IMR-90 (cell line): ENCODE measurements around the gene ARHGAP45. TPM values are rescaled to one million over a fixed set of nuclear protein-coding genes. Genes with fewer than 3 reads are reported as not detected.

ENCODE experiments used
- ATAC-seq: fragments of 200-7000 bp; cut with Tn5 transposase; 2 replicates; pipeline ENCODE4 v1.9.1; 2020; ENCODE audit warnings: low read depth, mild to moderate bottlenecking, moderate library complexity
- BruUV-seq: library from RNA; stranded (reverse); fragments of 400-500 nt; replicated peaks from 2 replicates; lab custom pipeline; 2021; lab: Mats Ljungman, UMichigan
- CTCF ChIA-PET: fragments of 300-600 bp; formaldehyde crosslinking; extraction: SDS; loops from one replicate; lab custom pipeline; 2021; ENCODE audit warnings: antibody characterized with exemption; lab: Yijun Ruan, JAX
- POLR2A ChIA-PET: fragments of 300-600 bp; sonication (Branson Sonifier 250); formaldehyde crosslinking; loops from one replicate; lab custom pipeline; 2022; ENCODE audit warnings: antibody characterized with exemption; ENCODE audit not compliant: unreplicated experiment; lab: Charles Lee
- DNase-seq: peaks from one replicate; pipeline ENCODE4 v3.0.0; 2013
- H2AFZ ChIP-seq: replicated peaks from 2 replicates; pipeline ENCODE3; 2013; ENCODE audit warnings: low read length, mild to moderate bottlenecking; ENCODE audit not compliant: poor library complexity
- H2AK5ac ChIP-seq: 2 replicates; pipeline ENCODE4 v1.6.1; 2013; ENCODE audit warnings: low read depth, low read length, inconsistent platforms
- H2AK9ac ChIP-seq: replicated peaks from 2 replicates; pipeline ENCODE3; 2013; ENCODE audit warnings: mild to moderate bottlenecking, low read depth, low read length, moderate library complexity; ENCODE audit not compliant: poor library complexity
- H2BK120ac ChIP-seq: 2 replicates; pipeline ENCODE4 v1.6.1; 2013; ENCODE audit warnings: low read depth, low read length, inconsistent platforms
- H2BK15ac ChIP-seq: 3 replicates; pipeline ENCODE4 v1.6.1; 2013; ENCODE audit warnings: low read depth, low read length, inconsistent platforms
- H2BK20ac ChIP-seq: 2 replicates; pipeline ENCODE4 v1.6.1; 2013; ENCODE audit warnings: low read depth, mild to moderate bottlenecking, inconsistent platforms, low read length, moderate library complexity
- H2BK5ac ChIP-seq: 2 replicates; pipeline ENCODE4 v1.6.1; 2013; ENCODE audit warnings: mild to moderate bottlenecking, low read depth, low read length, inconsistent platforms; ENCODE audit not compliant: poor library complexity, severe bottlenecking
- H3K14ac ChIP-seq: replicated peaks from 2 replicates; pipeline ENCODE4 v1.6.1; 2013; ENCODE audit warnings: low read depth, low read length, inconsistent platforms
- H3K18ac ChIP-seq: 2 replicates; pipeline ENCODE4 v1.6.1; 2013; ENCODE audit warnings: low read depth, low read length, control low read depth
- H3K23ac ChIP-seq: 2 replicates; pipeline ENCODE4 v1.6.1; 2013; ENCODE audit warnings: low read depth, low read length, inconsistent platforms
- H3K27ac ChIP-seq: 2 replicates; pipeline ENCODE4 v1.5.1; 2013; ENCODE audit warnings: mild to moderate bottlenecking, control low read depth, low read length; ENCODE audit not compliant: insufficient read depth
- H3K27me3 ChIP-seq: 2 replicates; pipeline ENCODE4 v1.6.1; 2013; ENCODE audit warnings: low read length; ENCODE audit not compliant: control insufficient read depth, insufficient read depth
- H3K36me3 ChIP-seq: 2 replicates; pipeline ENCODE4 v1.6.1; 2013; ENCODE audit warnings: low read length, mixed read lengths; ENCODE audit not compliant: control insufficient read depth, insufficient read depth
- H3K4ac ChIP-seq: 2 replicates; pipeline ENCODE4 v1.6.1; 2013; ENCODE audit warnings: low read depth, low read length, inconsistent platforms
- H3K4me1 ChIP-seq: 2 replicates; pipeline ENCODE4 v1.6.1; 2013; ENCODE audit warnings: low read length, mixed read lengths; ENCODE audit not compliant: control insufficient read depth, insufficient read depth
- H3K4me2 ChIP-seq: 2 replicates; pipeline ENCODE4 v1.6.1; 2013; ENCODE audit warnings: low read depth, mild to moderate bottlenecking, control low read depth, low read length, moderate library complexity
- H3K4me3 ChIP-seq: 2 replicates; pipeline ENCODE4 v1.5.1; 2013; ENCODE audit warnings: low read depth, mild to moderate bottlenecking, control low read depth, low read length, moderate library complexity; ENCODE audit not compliant: insufficient read depth
- H3K56ac ChIP-seq: 2 replicates; pipeline ENCODE4 v1.6.1; 2013; ENCODE audit warnings: low read length, inconsistent platforms; ENCODE audit not compliant: insufficient read depth; ENCODE audit errors: extremely low read depth
- H3K79me1 ChIP-seq, 2 experiments: 2 replicates each; pipeline ENCODE4 v1.6.1; 2013; ENCODE audit warnings: low read length in 2 of 2, inconsistent platforms in 1 of 2, low read depth in 1 of 2
- H3K9ac ChIP-seq: 2 replicates; pipeline ENCODE4 v1.6.1; 2013; ENCODE audit warnings: low read depth, low read length, control low read depth
- H3K9me1 ChIP-seq: 2 replicates; pipeline ENCODE4 v1.6.1; 2013; ENCODE audit warnings: low read length, inconsistent platforms; ENCODE audit not compliant: insufficient read depth
- H3K9me3 ChIP-seq: 2 replicates; pipeline ENCODE4 v1.6.1; 2013; ENCODE audit warnings: low read length; ENCODE audit not compliant: control insufficient read depth, insufficient read depth
- H4K20me1 ChIP-seq: 2 replicates; pipeline ENCODE4 v1.6.1; 2013; ENCODE audit warnings: low read length, inconsistent platforms; ENCODE audit not compliant: insufficient read depth
- H4K5ac ChIP-seq: 2 replicates; pipeline ENCODE4 v1.6.1; 2013; ENCODE audit warnings: mild to moderate bottlenecking, low read depth, low read length, control low read depth
- H4K8ac ChIP-seq, 2 experiments: 2 replicates each; pipeline ENCODE4 v1.6.1; 2013; ENCODE audit warnings: low read depth in 2 of 2, low read length in 2 of 2, control low read depth in 1 of 2, inconsistent platforms in 1 of 2
- H4K91ac ChIP-seq: 2 replicates; pipeline ENCODE4 v1.6.1; 2013; ENCODE audit warnings: low read depth, low read length, inconsistent platforms; ENCODE audit not compliant: insufficient read depth
- BHLHE40 ChIP-seq: fragments of 150-350 bp; IDR thresholded peaks from 2 replicates; pipeline ENCODE4 v1.6.1; 2016; ENCODE audit warnings: mild to moderate bottlenecking, low read depth, low read length
- CEBPB ChIP-seq: IDR thresholded peaks from 2 replicates; pipeline ENCODE4 v1.6.1; 2012; ENCODE audit warnings: low read depth, low read length, improper control_type of control experiment
- CHD1 ChIP-seq: IDR thresholded peaks from 2 replicates; pipeline ENCODE4 v1.6.1; 2012; ENCODE audit warnings: low read depth, low read length, improper control_type of control experiment
- CTCF ChIP-seq: conservative IDR thresholded peaks from 2 replicates; pipeline ENCODE4 v1.5.1; 2012; ENCODE audit warnings: mild to moderate bottlenecking, low read depth, low read length, improper control_type of control experiment
- ELK1 ChIP-seq: fragments of 150-350 bp; IDR thresholded peaks from 2 replicates; pipeline ENCODE4 v1.6.1; 2016; ENCODE audit warnings: low read depth, mild to moderate bottlenecking, low read length, moderate library complexity, borderline replicate concordance
- FOS ChIP-seq: fragments of 150-350 bp; IDR thresholded peaks from 2 replicates; pipeline ENCODE4 v1.6.1; 2016; ENCODE audit warnings: low read depth, low read length
- MAFK ChIP-seq: IDR thresholded peaks from 2 replicates; pipeline ENCODE4 v1.6.1; 2012; ENCODE audit warnings: low read depth, low read length, improper control_type of control experiment
- MAZ ChIP-seq: IDR thresholded peaks from 2 replicates; pipeline ENCODE4 v1.6.1; 2012; ENCODE audit warnings: low read depth, mild to moderate bottlenecking, low read length, improper control_type of control experiment, moderate library complexity, borderline replicate concordance
- MXI1 ChIP-seq: IDR thresholded peaks from 2 replicates; pipeline ENCODE4 v1.6.1; 2012; ENCODE audit warnings: low read depth, mild to moderate bottlenecking, low read length, moderate library complexity, borderline replicate concordance
- NFE2L2 ChIP-seq: fragments of 150-350 bp; IDR thresholded peaks from 2 replicates; pipeline ENCODE4 v1.6.1; 2016; ENCODE audit warnings: low read depth, mild to moderate bottlenecking, low read length
- POLR2A ChIP-seq: IDR thresholded peaks from 2 replicates; pipeline ENCODE4 v1.6.1; 2012; ENCODE audit warnings: mild to moderate bottlenecking, low read depth, low read length
- RAD21 ChIP-seq: IDR thresholded peaks from 2 replicates; pipeline ENCODE4 v1.6.1; 2012; ENCODE audit warnings: low read length, improper control_type of control experiment
- RCOR1 ChIP-seq: IDR thresholded peaks from 2 replicates; pipeline ENCODE4 v1.6.1; 2012; ENCODE audit warnings: mild to moderate bottlenecking, low read length, improper control_type of control experiment; ENCODE audit not compliant: insufficient replicate concordance
- RFX5 ChIP-seq: IDR thresholded peaks from 2 replicates; pipeline ENCODE4 v1.8.0; 2012; ENCODE audit warnings: low read depth, mild to moderate bottlenecking, low read length, moderate library complexity
- SMC3 ChIP-seq: fragments of 150-350 bp; IDR thresholded peaks from 2 replicates; pipeline ENCODE4 v1.6.1; 2016; ENCODE audit warnings: low read depth, mild to moderate bottlenecking, antibody characterized with exemption, low read length, moderate library complexity
- USF2 ChIP-seq: fragments of 150-350 bp; IDR thresholded peaks from 2 replicates; pipeline ENCODE4 v1.6.1; 2017; ENCODE audit warnings: mild to moderate bottlenecking, antibody characterized with exemption, low read length, low read depth
- WGBS, 2 experiments: methylation state at CpG; one replicate each; pipeline versions ENCODE4 v1.1.5 to v1.1.7; 2013; ENCODE audit warnings: missing lambda C conversion rate in 2 of 2; ENCODE audit not compliant: insufficient read length in 1 of 2; ENCODE audit errors: extremely low coverage in 2 of 2; 5-methylcytosine and 5-hydroxymethylcytosine counted together
- dilution Hi-C: fragments of 300-500 bp; cut with HindIII; formaldehyde crosslinking; loops from one replicate; pipeline ENCODE4 v1.14.3; 2018; ENCODE audit warnings: low sequenced_read_pairs; ENCODE audit not compliant: unreplicated experiment
- in situ Hi-C: fragments of 300-500 bp; cut with MboI; formaldehyde crosslinking; loops from 3 replicates; pipeline ENCODE4 v1.14.3; 2019; ENCODE audit warnings: low sequenced_read_pairs, inconsistent platforms, mixed read lengths
- intact Hi-C: fragments of 100-400 bp; cut with micrococcal nuclease; formaldehyde crosslinking; loops from 2 replicates; pipeline ENCODE4 v1.10.0; 2022
- polyA plus RNA-seq, 3 experiments: library from polyadenylated mRNA; depleted of rRNA; stranded (reverse); fragments of >200 nt; gene quantifications; 2 replicates each; pipeline ENCODE4 v1.2.3, GENCODE V29; 2012; ENCODE audit warnings: low replicate concordance in 1 of 3
- total RNA-seq: library from RNA; depleted of rRNA; stranded (reverse); fragments of >200 nt; gene quantifications from 2 replicates; pipeline ENCODE4 v1.2.3, GENCODE V29; 2012

Gene ARHGAP45
- total and polyA plus RNA-seq, 2 of the 4 experiments (the other 2 are of a cell fraction): 1.3 to 1.7 TPM

- H3K27me3 ChIP-seq: no peaks in the 10 kb centered on the region
- H3K9me1 ChIP-seq: no peaks in the 10 kb centered on the region
- no peak overlapping the region for H4K8ac ChIP-seq
- H3K18ac ChIP-seq: no peak overlapping the region
- DNase-seq (no peak), ATAC-seq (no peak)
- H3K79me1 ChIP-seq: peaks cover 21 to 53% of the 10 kb centered on the region in 2 experiments
- no peak overlapping the region for H3K4me3 ChIP-seq
- H4K20me1 ChIP-seq: peaks cover 13% of the 10 kb centered on the region
- no peak overlapping the region for H3K27ac ChIP-seq
- dilution Hi-C loops: no loop called here
- no peaks in the 10 kb centered on the region for H3K9me3 ChIP-seq
- no peak overlapping the region for H2BK20ac ChIP-seq
- no peak overlapping the region for H2AFZ ChIP-seq
- H2AK9ac ChIP-seq: no peak overlapping the region
- no peak overlapping the region for H3K4ac ChIP-seq
- peaks cover 94% of the 10 kb centered on the region for H3K36me3 ChIP-seq
- WGBS, 2 experiments: 91% methylated on average over 6 of the region's 10 CpGs; no CpG with 5 or more reads in 1 of the 2 experiments
- in situ Hi-C loops: no loop called here
- peaks cover 7% of the 10 kb centered on the region for H3K4me1 ChIP-seq
- no peak overlapping the region for H2BK5ac ChIP-seq
- CTCF ChIA-PET: no interaction called here
- intact Hi-C loops: no loop called here
- BruUV-seq: no TSS peak
- H3K14ac ChIP-seq: no peak overlapping the region
- no peak overlapping the region for H4K91ac ChIP-seq
- H4K5ac ChIP-seq: no peak overlapping the region
- H3K23ac ChIP-seq: no peak overlapping the region
- no peak overlapping the region for H3K56ac ChIP-seq
- H2BK120ac ChIP-seq: no peak overlapping the region
- H3K9ac ChIP-seq: no peak overlapping the region
- H2BK15ac ChIP-seq: no peak overlapping the region
- POLR2A ChIA-PET: no interaction called here
- no peak overlapping the region for H2AK5ac ChIP-seq
- no peak overlapping the region for H3K4me2 ChIP-seq
- TF ChIP-seq SMC3 (no peak), USF2 (no peak), CHD1 (no peak), MAFK (no peak), NFE2L2 (no peak), MXI1 (no peak), CEBPB (no peak), RFX5 (no peak), RAD21 (no peak), POLR2A (no peak), RCOR1 (no peak), MAZ (no peak), BHLHE40 (no peak), CTCF (no peak), FOS (no peak), ELK1 (no peak)
Measured at GRCh38 chr19:1121395-1121794, 54.4 kb downstream of the ARHGAP45 start.
